Brain microvascular endothelial cell (primary cell): ENCODE results near the gene CYFIP1.
A peak's percentile ranks its signal among the peaks of the same experiment; 100 is the strongest.

Experiments
- DNase-seq: peaks from one replicate; pipeline ENCODE4 v3.0.0-alpha.2; 2020
- H3K27ac ChIP-seq: fragments of 250-450 bp; sonication (Bioruptor Pico); 2 replicates; pipeline ENCODE4 v1.5.1; 2020; ENCODE audit warnings: mild to moderate bottlenecking, moderate library complexity
- H3K27me3 ChIP-seq: fragments of 250-450 bp; sonication (Bioruptor Pico); replicated peaks from 2 replicates; pipeline ENCODE4 v1.5.1; 2020; ENCODE audit warnings: mild to moderate bottlenecking
- H3K36me3 ChIP-seq: fragments of 250-450 bp; sonication (Bioruptor Pico); replicated peaks from 2 replicates; pipeline ENCODE4 v1.5.1; 2020; ENCODE audit warnings: mild to moderate bottlenecking
- H3K4me3 ChIP-seq: 2 replicates; pipeline ENCODE4 v1.5.1; 2011; ENCODE audit warnings: low read depth, mild to moderate bottlenecking, control low read depth, low read length, moderate library complexity
- in situ Hi-C: cut with HindIII; loops from 2 replicates; pipeline ENCODE4 v1.10.0; 2017; ENCODE audit warnings: low sequenced_read_pairs, low pct_ligation_motif_present
- TF ChIP-seq, protein P1 (sequence below): IDR thresholded peaks from 2 replicates; pipeline ENCODE4 v1.5.1; 2011; ENCODE audit warnings: low read depth, mild to moderate bottlenecking, moderate library complexity, low read length, control low read depth, inconsistent platforms; ENCODE audit errors: missing control alignments

Gene CYFIP1

DNA sequence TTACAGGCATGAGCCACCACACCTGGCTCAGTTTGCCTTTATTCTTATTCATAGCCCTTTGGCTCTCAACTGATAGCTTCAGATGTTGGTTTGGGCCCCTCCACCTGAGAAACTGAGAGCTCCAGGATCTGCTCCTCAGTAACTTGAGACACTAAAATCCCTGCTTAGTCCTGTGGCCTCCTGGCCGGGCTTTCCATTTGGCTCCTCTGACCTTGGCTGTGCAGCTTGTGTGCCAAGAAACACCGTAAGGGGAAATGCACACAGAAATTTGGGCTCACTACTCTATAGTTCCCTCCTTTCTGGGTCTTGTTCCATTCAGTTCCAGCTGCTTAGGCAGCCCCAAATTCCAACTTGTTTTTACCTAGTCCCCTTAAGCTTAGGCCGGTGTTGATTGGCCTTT lies 116.8 kb downstream of the CYFIP1 start:
- Histone ChIP-seq H3K27me3 (no peaks in the 10 kb centered on the region), H3K36me3 (peaks cover 36% of the 10 kb centered on the region), H3K4me3 (no peak overlapping the region), H3K27ac (no peak overlapping the region)
- TF ChIP-seq, protein P1, sequence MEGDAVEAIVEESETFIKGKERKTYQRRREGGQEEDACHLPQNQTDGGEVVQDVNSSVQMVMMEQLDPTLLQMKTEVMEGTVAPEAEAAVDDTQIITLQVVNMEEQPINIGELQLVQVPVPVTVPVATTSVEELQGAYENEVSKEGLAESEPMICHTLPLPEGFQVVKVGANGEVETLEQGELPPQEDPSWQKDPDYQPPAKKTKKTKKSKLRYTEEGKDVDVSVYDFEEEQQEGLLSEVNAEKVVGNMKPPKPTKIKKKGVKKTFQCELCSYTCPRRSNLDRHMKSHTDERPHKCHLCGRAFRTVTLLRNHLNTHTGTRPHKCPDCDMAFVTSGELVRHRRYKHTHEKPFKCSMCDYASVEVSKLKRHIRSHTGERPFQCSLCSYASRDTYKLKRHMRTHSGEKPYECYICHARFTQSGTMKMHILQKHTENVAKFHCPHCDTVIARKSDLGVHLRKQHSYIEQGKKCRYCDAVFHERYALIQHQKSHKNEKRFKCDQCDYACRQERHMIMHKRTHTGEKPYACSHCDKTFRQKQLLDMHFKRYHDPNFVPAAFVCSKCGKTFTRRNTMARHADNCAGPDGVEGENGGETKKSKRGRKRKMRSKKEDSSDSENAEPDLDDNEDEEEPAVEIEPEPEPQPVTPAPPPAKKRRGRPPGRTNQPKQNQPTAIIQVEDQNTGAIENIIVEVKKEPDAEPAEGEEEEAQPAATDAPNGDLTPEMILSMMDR: no peak
- in situ Hi-C loops: no loop called here
- DNase-seq: no peak

DNA sequence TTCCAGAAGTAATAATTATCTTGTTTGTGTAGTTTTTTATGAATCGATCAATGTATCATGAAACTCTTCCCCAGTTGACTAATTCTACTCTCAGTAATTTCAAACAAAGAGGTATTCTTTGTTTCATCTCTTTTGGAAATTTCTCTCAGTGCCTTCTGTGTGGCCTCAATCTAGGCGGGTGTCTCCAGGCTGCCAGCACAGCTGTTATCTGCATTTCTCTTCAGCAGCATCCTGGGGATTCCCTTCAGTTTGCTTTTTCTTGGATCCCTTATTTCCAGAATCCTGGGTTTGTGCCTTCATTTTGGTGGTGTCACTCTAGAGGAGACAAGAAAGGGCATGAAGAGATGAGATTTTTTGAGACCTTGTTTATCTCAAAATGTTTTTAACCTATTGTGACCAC lies 119.0 kb downstream of the CYFIP1 start:
- in situ Hi-C loops: no loop called here
- TF ChIP-seq, protein P1: no peak
- Histone ChIP-seq H3K27ac (no peak overlapping the region), H3K27me3 (no peaks in the 10 kb centered on the region), H3K4me3 (no peak overlapping the region), H3K36me3 (peaks cover 28% of the 10 kb centered on the region)
- DNase-seq: no peak

DNA sequence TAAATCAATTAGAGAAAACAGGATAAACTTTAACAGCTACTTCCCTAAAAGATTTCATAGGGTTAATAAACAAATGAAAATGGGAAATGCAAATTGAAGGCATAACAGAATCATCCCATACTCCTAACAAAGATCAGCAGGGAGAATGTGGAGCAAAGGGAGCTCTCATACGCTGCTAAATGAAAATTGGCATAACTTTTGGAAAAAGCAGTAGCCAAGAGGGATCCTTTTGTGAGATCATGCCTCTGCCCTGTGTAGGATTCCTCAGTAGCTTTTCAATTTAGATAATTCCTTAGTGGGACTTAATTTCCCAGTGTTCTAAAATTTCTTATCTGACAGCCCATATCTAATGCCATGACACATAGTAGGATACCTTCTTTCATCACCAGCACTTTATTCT lies 123.5 kb downstream of the CYFIP1 start:
- in situ Hi-C loops: no loop called here
- Histone ChIP-seq H3K27ac (no peak overlapping the region), H3K27me3 (no peaks in the 10 kb centered on the region), H3K4me3 (no peak overlapping the region), H3K36me3 (peaks cover 40% of the 10 kb centered on the region)
- DNase-seq: no peak
- TF ChIP-seq, protein P1: no peak

DNA sequence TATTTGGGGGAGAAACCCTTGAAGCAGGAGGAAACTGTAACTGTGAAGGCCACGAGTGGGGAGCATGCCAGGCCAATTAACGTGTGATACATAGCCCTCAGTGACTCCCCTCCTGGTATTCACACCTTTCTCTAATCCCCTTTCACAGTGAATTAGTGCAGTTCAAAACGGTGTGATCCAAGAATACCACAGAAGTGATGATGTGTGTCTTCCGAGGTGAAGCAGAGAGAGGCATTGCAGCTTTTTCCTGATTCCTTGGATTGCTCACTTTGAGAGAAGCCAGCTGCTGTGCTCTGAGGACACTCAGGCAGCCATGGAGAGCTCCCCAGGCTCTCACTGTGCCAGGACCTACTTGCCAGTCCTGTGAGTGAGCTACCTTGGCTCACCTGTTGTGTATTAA lies 124.4 kb downstream of the CYFIP1 start:
- Histone ChIP-seq H3K4me3 (no peak overlapping the region), H3K27ac (no peak overlapping the region), H3K36me3 (peaks cover 36% of the 10 kb centered on the region), H3K27me3 (no peaks in the 10 kb centered on the region)
- TF ChIP-seq, protein P1: no peak
- in situ Hi-C loops: no loop called here
- DNase-seq: no peak

DNA sequence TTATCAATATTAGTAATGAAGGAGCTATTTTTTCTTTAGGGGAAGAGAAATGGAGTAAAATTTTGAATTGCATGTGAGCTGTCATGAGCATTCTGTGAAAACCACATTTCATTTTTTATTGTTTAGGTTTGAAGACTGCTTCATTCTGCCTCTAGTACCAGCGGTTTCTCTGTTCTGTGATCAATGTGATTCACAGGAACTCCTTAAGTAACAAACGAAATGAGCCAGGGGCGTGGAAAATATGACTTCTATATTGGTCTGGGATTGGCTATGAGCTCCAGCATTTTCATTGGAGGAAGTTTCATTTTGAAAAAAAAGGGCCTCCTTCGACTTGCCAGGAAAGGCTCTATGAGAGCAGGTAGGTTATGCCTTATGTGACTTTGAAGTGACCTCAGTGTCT lies 128.7 kb downstream of the CYFIP1 start:
- Histone ChIP-seq H3K27ac (no peak overlapping the region), H3K36me3 (peaks cover 27% of the 10 kb centered on the region), H3K4me3 (no peak overlapping the region), H3K27me3 (no peaks in the 10 kb centered on the region)
- TF ChIP-seq, protein P1: no peak
- DNase-seq: no peak
- in situ Hi-C loops: no loop called here

DNA sequence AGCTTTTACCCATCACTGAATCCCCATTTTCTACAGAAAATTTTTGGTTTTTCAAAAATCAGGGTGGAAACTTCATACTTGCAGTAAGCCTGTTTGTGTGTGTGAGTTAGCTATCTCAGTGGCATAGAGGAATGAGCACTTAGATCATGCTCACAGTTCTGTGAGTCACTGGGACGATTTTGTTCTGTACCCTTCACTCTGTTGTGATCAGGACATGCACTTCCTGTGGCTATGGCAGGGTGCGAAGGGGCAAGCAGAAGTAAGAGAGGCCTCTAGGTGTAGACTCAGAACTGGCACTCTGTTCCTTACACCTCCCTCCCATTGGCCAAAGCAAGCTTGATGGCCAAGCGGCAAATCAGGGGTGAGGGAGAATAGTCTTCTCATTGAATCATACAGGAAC lies 130.1 kb downstream of the CYFIP1 start:
- H3K27ac ChIP-seq: peak overlapping the region; percentile 57
- DNase-seq: peak; percentile 32
- H3K36me3 ChIP-seq: peaks cover 26% of the 10 kb centered on the region
- in situ Hi-C loops: no loop called here
- TF ChIP-seq, protein P1: no peak
- no peaks in the 10 kb centered on the region for H3K27me3 ChIP-seq
- no peak overlapping the region for H3K4me3 ChIP-seq
